T-helper 2 cell (primary cell): Measurements from ENCODE around the gene MAN1C1.
"Not testable (repeated sequence)": the region's sequence is repeated elsewhere in the genome, so short reads cannot be mapped to it uniquely, and the experiment has no call there.

Source experiments
- DNase-seq, 5 experiments: peaks; one replicate each; pipeline versions ENCODE4 v3.0.0 to v3.0.0-alpha.2; 2012 to 2022

The MAN1C1 gene

DNA sequence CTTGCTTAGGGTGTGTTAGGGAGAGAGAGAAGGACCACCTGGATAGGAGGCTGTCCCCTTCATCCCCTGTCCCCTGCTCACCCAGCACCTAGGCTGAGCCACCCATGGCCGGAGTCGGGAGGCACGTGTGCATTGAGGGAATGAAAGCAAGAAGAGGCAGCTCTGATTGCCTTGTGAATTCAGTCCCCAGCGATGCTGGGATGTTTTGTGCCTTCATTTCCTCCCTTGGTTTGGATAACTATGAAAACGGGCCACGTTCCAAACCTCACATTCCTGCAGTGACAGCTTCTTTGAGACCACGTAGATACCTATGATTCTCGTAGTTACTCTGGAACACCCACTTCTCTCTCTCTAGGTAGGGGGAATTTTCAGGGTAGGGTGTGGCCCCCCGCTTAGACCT, 67.1 kb downstream of the MAN1C1 start:
- DNase-seq, result no peak

GRCh38 chr1:25684216-25684965, 67.8 kb downstream of the MAN1C1 start:
- no peak for DNase-seq

GRCh38 chr1:25685211-25685750, 68.7 kb downstream of the MAN1C1 start:
- DNase-seq, result no peak

DNA sequence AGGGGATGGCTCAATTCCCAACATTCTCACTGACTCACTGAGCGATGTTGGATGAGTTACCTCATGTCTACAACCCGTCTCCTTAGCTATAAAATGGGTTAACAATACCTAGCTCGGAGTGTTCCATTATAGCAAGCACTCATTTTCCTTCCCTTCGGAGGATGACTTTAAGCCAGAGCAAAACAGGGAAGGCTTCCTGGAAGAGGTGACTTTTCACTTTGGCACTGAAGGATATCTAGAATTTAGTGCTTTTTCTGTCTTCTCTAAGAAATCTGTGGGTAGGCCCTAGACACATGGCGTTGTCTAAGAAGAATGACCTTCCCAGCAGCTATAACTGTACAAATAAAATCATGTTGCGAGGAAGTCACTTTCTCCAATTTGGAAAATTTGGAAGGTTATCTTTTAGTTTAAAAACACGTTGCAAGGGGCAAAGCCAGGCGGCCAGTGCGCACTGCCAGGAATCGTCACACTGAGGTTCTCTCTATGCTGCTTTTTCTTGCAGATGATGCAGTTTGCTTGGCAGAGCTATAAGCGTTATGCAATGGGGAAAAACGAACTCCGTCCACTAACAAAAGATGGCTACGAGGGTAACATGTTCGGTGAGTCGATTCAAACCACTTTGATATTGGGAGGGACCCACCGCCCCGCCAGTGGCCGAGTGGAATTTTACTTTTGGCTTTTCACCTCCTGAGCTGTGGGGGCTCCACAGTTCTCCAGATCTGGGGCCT, 69.5 kb downstream of the MAN1C1 start:
- no peak for DNase-seq

- DNase-seq, result no peak
These were observed 70.8 kb downstream of the MAN1C1 start for GRCh38 chr1:25687221-25688017.

GRCh38 chr1:25688390-25689119, 72.0 kb downstream of the MAN1C1 start:
- no peak for DNase-seq

GRCh38 chr1:25689686-25690381, 73.2 kb downstream of the MAN1C1 start:
- DNase-seq, result peak in 1 of 5 experiments; percentile 30

GRCh38 chr1:25690396-25690956, 73.9 kb downstream of the MAN1C1 start:
- DNase-seq, result no peak

DNA sequence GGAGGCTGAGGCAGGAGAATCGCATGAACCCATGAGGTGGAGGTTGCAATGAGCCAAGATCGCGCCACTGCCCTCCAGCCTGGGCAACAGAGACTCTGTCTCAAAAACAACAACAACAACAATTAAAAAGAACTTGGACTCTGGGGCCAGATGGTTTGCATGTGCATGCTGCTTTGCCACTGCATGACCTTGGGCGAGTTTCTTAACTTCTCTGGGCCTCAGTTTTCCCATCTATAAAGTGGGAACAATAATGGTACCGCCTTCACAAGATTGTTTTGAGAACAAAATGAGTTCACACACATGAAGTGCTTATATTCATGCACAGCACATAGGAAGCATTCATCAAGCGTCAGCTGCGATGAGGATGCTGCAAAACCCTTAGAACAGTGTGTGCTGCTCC, 74.6 kb downstream of the MAN1C1 start:
- DNase-seq, result no peak

DNA sequence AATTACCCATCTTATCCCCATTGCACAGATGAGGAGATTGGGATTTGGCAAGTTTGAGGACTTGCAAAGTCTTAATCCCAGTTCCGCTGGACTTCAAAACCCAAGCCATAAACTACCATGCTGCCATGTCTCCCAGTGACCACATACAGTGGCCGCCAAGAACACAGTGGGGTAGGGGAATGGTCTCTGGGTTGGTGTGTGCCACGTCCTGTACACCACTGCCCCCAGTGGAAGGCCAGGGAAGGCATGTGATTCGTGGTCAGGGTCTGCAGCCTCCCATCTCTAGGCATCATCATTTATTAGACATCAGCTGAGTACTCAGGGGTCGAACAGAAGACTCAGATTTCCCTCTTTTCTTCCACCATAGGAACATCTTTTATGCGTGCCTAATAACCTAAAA, 76.0 kb downstream of the MAN1C1 start:
- peak in 1 of 5 experiments; percentile 18 for DNase-seq

DNA sequence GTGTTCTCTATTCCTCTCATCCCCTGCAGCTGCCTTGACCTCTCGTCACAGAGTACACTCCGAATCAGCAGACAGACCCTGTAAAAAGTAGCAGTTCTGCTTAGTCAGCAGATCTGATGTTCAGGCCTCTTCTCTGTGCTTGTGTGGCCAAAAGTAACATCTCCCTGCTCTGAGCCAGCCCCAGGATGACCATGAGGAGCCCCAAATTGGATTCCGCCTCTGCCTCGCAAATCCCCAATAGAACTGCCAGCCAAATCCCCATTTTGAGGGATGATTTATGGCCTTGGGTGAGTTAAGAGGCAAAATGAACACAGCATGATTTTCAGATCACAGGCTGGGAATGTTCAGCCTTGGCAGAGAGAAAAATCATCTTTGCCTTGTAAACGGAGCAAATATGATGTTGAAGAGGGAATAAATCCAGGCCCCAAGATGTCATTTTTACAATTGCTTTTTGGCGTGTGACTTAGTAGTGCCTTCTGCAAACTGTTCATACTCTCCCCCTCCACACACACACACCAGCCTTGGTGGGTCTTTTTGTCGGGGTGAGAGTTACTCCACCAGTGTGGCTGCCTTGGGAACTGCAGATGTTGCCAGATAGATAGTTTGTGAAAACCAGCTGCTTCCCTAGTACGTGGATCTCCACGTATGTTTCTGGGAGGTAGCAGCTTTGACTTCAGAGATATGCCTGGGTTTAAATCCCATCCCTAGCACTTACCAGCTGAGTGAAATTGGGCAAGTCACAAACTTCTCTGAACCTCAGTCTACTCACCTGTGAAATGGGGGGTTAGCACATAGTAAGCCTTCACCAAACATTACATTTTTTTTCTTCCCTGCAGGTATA, 77.8 kb downstream of the MAN1C1 start:
- no peak for DNase-seq

GRCh38 chr1:25695090-25695770, 78.6 kb downstream of the MAN1C1 start:
- DNase-seq, result no peak

- DNase-seq, result no peak
These were observed 79.2 kb downstream of the MAN1C1 start for GRCh38 chr1:25695771-25696311.

- DNase-seq, result not testable (repeated sequence)
These were observed 80.1 kb downstream of the MAN1C1 start for GRCh38 chr1:25696643-25697042.

DNA sequence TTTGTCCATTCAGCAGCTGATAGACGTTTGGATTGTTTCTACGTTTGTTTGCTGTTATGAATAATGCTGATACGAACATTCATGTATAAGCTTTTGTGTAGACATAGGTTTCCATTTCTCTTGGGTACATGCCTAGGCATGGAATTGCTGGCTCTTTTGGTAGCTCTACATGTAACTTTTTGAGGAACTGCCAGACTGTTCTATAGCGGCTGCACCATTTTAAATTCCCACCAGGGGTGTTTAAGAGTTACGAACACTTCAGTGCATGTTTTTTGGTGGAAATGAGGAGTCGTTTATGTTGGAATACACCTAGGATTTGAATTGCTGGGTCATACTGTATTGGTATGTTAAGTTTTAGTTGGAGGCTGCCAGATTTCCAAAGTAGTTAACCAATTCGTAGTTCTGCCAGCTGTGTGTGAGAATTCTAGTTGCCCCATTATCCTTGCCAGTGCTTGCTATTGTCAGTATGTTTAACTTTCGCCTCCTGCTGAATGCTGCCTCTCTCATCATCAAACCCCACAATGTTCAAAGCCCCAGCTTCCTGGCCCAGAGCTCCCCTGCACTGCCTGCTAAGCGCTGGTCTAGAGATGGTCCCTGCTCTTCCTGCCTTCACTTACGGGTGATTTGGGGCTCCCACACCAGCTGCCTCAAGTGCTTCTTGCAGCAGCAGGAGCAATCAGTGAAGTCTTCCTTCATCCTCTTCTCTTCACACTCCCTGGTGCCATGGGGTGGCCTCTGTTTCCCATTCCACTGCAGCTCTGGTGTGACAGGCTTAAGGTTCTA, 81.0 kb downstream of the MAN1C1 start:
- DNase-seq, result no peak

- DNase-seq, result no peak
These were observed 81.7 kb downstream of the MAN1C1 start for GRCh38 chr1:25698252-25698651.

DNA sequence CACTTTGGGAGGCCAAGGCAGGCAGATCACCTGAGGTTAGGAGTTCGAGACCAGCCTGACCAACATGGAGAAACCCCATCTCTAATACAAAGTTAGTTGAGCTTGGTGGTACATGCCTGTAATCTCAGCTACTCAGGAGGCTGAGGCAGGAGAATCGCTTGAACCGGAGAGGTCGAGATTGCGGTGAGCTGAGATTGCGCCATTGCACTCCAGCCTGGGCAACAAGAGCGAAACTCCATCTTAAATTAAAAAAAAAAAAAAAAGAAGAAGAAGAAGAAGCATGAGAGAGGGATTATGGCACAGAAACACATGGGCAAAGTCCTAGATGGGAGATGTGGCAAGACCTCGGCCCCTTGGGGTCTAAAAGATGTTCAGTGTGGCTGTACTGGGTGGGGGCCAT, 82.5 kb downstream of the MAN1C1 start:
- not testable (repeated sequence) for DNase-seq

DNA sequence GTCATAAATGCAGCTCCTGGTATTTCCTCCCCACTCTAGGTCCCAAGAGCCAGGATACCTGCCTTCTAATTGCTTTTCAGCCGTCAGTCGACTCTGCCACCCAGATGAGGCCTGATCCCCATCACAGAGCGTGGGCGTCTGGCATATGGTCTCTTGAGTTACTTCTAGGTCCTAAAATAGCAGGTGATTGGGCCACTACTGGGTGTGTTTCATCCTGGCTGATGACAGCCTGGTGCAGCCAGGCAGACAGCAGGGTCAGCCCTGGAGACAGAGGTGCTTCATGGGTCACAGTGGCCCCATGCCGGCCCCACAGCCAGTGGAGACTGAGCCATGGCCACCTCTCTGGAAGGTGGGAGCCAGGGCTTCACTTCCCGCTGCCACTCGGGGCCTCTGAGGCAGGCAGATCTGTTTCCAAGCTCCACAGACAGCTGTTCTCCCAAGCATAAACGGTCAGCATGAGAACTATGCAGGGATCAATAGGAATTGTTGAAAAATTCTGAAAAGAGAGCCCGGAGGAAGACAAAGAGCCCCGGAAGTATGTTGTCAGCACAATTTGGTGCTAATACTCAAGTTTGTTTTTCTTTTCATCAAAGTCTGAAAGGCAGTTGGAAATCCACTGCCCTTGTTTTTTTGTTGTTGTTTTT, 83.0 kb downstream of the MAN1C1 start:
- DNase-seq, result no peak
